Lower leg skin (tissue), 4 donors: ENCODE results near the gene NR4A1. TPM values are rescaled to one million over a fixed set of nuclear protein-coding genes. Genes with fewer than 3 reads are reported as not detected.

ENCODE experiments used
- DNase-seq, 2 donors: peaks; one replicate each; pipeline ENCODE4 v3.0.0-alpha.2; 2019; ENCODE audit warnings: low spot score in 2 of 2
- H3K4me3 ChIP-seq: fragments of 200-600 bp; sonication (generic); 2 replicates; pipeline ENCODE4 v1.5.1; 2017; ENCODE audit warnings: mild to moderate bottlenecking, low read depth; ENCODE audit not compliant: poor library complexity, severe bottlenecking
- CTCF ChIP-seq, 3 donors: fragments of 450-650 bp; IDR thresholded peaks; one replicate each; pipeline ENCODE4 v1.5.1; 2016; ENCODE audit warnings: antibody characterized with exemption in 3 of 3, mild to moderate bottlenecking in 3 of 3, moderate library complexity in 2 of 3
- POLR2A ChIP-seq, 2 donors: fragments of 450-650 bp; IDR thresholded peaks; one replicate each; pipeline ENCODE4 v1.6.1; 2016 to 2017; ENCODE audit warnings: antibody characterized with exemption in 2 of 2, mild to moderate bottlenecking in 1 of 2, moderate library complexity in 1 of 2
- WGBS, 2 donors: methylation state at CpG; one replicate each; pipeline ENCODE4 v1.1.5; 2018; 5-methylcytosine and 5-hydroxymethylcytosine counted together
- intact Hi-C: fragments of 100-400 bp; cut with DNase I; formaldehyde crosslinking; loops from one replicate; pipeline ENCODE4 v1.15.0; 2023; ENCODE audit warnings: low total_unique reads
- total RNA-seq, 4 donors: library from RNA; depleted of rRNA; stranded (reverse); fragments of >200 nt; gene quantifications; one replicate each; pipeline ENCODE4 v1.1.0, GENCODE V29; 2016

NR4A1 gene
- total RNA-seq, 4 donors from 2014 or later, result 28.7 to 121 (median 105) TPM

- TF ChIP-seq CTCF (IDR thresholded peaks at IDR 0.05) (peak in 1 of 3 donors; percentile 91), POLR2A (IDR thresholded peaks at IDR 0.05) (no peak)
- peak; percentile 82 to 98 for DNase-seq
- 1% methylated on average over 41 to 60 of the region's 70 CpGs for WGBS, 2 donors
- peak overlapping the region; percentile 22 for H3K4me3 ChIP-seq
- intact Hi-C loops, result no loop called here
These were observed 27.9 kb upstream of the NR4A1 start for GRCh38 chr12:52023182-52023975.

DNA sequence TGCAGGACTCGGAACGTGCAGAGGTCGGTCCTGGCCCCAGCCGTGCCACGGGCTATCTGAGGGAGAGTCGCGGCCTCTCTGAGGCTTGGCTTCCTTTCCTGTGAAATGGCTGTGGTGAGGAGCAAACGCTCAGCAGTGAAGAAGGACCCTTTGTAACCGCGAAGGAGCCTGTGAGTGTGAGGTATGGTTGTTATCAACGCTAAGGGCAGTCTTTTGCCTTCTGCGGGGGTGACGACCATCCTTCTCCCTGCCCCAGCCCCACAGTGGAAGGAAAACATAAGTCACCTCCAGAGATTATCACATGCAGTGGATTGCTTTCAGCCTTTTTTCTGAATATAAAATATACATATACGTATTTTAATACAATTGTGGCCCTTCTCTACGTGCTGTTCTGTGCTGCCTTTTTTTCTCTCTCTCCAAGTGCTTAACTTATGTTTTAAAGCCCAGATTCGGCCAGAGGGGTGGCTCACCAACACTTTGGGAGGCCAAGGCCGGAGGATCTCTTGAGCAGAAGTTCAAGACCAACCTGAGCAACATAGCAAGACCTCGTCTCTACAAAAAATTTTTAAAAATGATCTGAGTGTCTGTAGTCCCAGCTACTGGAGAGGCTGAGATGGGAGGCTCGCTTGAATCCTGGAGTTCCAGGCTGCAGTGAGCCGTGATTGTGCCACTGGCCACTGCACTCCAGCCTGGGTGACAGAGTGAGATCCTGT lies 27.1 kb upstream of the NR4A1 start:
- 28% methylated on average over 20 of the region's 20 CpGs for whole genome bisulfite sequencing, 2 donors
- intact Hi-C loops, result loop anchor here (2.0 kb wide), 1 partner anchor 97 kb away; no protein-coding TSS in a partner anchor

DNA sequence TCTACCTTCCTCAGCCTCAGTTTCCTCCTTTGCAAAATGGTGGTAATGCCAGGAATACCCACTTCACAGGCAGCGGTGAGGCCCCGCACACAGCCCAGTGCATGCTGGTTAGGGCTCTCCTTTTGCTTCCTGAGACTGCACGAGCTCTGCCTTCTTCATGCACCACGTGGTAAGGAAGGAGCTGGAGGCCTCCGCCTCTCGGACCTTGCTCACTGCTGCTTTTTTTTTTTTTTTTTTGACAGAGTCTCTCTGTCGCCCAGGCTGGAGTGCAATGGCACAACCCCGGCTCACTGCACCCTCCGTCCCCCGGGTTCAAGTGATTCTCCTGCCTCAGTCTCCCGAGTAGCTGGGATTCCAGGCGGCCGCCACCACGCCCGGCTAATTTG lies 26.4 kb upstream of the NR4A1 start:
- DNase-seq, result no peak
- intact Hi-C loops, result loop anchor here (2.0 to 5.0 kb wide), 2 partner anchors 57 to 96 kb away; no protein-coding TSS in a partner anchor
- 72 to 82% methylated on average over 15 of the region's 15 CpGs for WGBS, 2 donors
- TF ChIP-seq CTCF (IDR thresholded peaks at IDR 0.05), result no peak
- no peak overlapping the region for H3K4me3 ChIP-seq

More for the DNA sequence above, 27.1 kb upstream of the NR4A1 start:
- DNase-seq, result no peak
- TF ChIP-seq POLR2A (IDR thresholded peaks at IDR 0.05) (no peak), CTCF (IDR thresholded peaks at IDR 0.05) (peak in 1 of 3 donors; percentile 2)
- no peak overlapping the region for H3K4me3 ChIP-seq

DNA sequence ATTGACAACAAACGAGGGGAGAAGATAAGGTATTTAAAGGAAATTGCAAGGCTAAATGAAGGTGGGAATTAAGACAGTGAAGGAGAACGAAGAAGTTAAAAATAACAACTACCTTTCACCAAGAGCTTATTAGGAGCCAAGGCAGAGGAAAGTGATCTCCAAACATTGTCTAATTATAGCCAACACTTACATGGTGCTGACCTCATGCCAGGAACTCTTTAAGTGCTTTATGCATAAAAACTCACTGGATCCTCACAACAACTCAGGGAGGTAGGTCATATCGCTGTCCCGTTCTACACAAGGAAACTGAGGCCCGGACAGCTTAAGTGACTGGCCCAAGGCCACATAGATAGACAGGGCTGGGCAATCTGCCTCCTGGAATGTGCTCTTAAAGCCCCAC lies 25.0 kb upstream of the NR4A1 start:
- no peak for DNase-seq
- 42 to 53% methylated on average over 5 of the region's 5 CpGs for WGBS, 2 donors
- intact Hi-C loops, result loop anchor here (5.0 kb wide), 1 partner anchor 56 kb away; no protein-coding TSS in a partner anchor
- H3K4me3 ChIP-seq, result no peak overlapping the region
- no peak for TF ChIP-seq POLR2A (IDR thresholded peaks at IDR 0.05)

DNA sequence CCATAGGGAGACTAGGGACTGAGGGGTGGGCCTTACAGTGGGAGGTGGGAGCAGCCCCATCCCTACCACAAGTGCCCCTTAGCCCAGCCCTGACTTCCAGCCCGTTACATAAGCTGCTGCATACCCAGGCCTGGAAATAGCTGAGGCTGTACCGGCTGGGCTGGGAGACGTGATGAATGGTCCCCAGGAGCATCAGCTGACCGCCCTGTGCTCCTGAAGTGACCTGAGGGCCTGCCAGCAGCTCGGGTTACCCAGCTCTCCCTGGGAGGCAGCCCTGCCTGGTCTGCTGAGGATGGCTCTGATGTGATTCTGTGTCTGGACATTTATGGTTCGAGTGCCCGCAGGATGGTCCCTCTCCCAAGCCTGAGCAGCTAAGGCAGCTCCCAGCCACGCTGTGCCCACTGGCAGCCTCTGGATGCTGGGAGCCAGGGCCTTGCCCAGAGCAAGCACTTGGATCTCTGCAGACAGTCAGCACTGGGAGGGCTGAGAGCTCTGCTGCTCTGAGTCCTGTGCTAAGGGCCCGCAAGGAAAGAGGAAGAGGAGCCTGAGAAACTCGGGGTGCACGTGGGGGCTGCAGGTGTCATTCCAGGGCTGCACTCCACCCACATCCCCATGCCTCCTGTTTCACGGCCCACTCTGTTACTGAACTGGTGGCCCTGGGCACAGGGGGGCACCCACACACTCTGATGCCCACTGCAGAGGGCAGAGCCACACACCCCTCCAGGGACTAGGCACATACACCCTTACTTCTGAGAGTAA lies 24.0 kb upstream of the NR4A1 start:
- H3K4me3 ChIP-seq, result no peak overlapping the region
- TF ChIP-seq CTCF (IDR thresholded peaks at IDR 0.05) (no peak), POLR2A (IDR thresholded peaks at IDR 0.05) (no peak)
- intact Hi-C loops, result loop anchor here (5.0 kb wide), 1 partner anchor 55 kb away; no protein-coding TSS in a partner anchor
- no peak for DNase-seq
- WGBS, 2 donors, result 87 to 90% methylated on average over 11 to 12 of the region's 12 CpGs
